ENCODE measurements around the gene MVB12B. TPM values are rescaled to one million over a fixed set of nuclear protein-coding genes. Genes with fewer than 3 reads are reported as not detected.
"Not testable (repeated sequence)": the region's sequence is repeated elsewhere in the genome, so short reads cannot be mapped to it uniquely, and the experiment has no call there.

MVB12B gene
- total RNA-seq, 2 experiments from 2014 or later, result 7.9 to 9.5 TPM

DNA sequence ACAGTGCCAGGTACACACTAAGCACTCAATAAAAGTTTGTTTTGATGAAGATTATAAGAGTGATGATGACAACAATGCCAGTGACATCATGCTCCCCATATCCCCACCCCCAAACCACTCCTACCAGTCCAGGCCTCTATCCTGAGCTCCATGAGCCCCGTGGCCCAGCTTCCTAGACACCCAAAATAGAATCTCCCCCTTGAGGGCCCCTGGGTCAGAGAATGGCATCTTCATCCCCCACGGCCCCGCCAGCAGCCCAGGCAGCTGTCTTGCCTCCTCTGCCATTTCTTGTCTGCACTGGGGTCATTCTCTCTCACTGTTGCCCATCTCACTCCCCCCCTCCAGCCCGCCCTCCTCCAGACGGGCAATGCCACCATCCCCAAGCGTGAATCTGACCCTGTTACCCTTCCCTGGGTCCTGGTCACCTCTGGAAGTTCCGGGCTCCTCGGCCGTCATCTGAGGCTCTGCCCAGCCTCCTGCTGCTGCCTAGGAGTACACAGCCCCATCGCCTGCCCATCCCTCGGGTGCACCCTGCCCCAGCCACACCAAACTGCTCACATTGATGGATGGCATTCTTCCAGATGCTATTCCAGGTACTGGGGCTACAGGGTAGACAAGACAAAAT is 210.3 kb downstream of the MVB12B start:
- H3K27ac Mint-ChIP-seq, result no peak overlapping the region
- H3K9me3 Mint-ChIP-seq, result no peaks in the 10 kb centered on the region
- H3K27me3 Mint-ChIP-seq, result peaks cover 7% of the 10 kb centered on the region
- no peaks in the 10 kb centered on the region for H3K4me1 Mint-ChIP-seq
- H3K36me3 Mint-ChIP-seq, result no peaks in the 10 kb centered on the region
- no peak for DNase-seq
- H3K4me3 Mint-ChIP-seq, result no peak overlapping the region

DNA sequence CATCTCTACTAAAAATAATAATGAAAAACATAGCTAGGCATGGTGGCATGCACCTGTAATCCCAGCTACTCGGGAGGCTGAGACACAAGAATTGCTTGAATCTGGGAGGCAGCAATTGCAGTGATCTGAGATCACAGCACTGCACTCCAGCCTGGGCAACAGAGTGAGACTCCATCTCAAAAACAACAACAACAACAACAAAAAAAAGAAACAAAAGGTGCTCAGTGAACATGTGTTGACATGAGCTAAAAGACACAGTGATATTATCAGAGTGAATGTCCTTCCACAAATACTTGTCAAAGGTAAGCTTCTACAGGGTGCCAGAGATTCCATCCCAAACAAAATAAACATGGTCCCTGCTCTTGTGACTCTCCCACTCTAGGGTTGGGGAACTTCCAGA is 211.9 kb downstream of the MVB12B start:
- H3K4me1 Mint-ChIP-seq, result no peaks in the 10 kb centered on the region
- H3K36me3 Mint-ChIP-seq, result no peaks in the 10 kb centered on the region
- no peak overlapping the region for H3K4me3 Mint-ChIP-seq
- peaks cover 7% of the 10 kb centered on the region for H3K27me3 Mint-ChIP-seq
- no peak for DNase-seq
- no peaks in the 10 kb centered on the region for H3K9me3 Mint-ChIP-seq
- H3K27ac Mint-ChIP-seq, result no peak overlapping the region

DNA sequence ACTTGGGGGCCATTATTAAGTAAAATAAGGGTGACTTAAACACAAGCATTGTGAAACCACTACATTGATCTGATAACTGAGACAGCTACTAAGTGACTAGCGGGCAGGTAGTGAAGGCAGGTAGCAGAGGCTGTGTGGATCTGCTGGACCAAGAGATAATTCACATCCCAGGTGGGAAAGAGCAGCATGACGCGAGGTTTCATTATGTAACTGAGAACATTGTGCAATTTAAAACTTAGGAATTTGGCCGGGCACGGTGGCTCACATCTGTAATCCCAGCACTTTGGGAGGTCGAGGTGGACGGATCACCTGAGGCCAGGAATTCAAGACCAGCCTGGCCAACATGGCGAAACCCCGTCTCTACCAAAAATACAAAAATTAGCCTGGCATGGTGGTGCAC is 213.8 kb downstream of the MVB12B start:
- not testable (repeated sequence) for H3K4me1 Mint-ChIP-seq, H3K27me3 Mint-ChIP-seq

DNA sequence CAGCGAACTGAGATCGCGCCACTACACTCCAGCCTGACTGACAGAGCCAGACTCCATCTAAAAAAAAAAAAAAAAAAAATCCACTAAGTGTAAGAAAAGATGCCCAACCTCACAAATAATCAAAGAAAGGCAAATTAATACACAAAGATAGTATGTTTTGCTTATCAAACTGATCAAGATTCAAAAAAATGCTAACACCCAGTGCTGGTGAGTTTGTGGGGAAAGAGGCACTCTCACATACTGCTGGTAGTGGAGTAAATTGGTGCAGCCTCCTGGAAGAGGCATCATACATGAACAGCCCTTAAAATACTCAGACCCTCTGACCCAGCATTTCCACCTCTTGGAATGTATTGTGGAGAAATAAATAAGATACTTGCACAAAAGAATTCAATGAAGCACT is 216.9 kb downstream of the MVB12B start:
- no peaks in the 10 kb centered on the region for H3K9me3 Mint-ChIP-seq
- H3K27ac Mint-ChIP-seq, result no peak overlapping the region
- H3K36me3 Mint-ChIP-seq, result no peaks in the 10 kb centered on the region
- no peak overlapping the region for H3K4me3 Mint-ChIP-seq
- no peak for DNase-seq
- peaks cover 3% of the 10 kb centered on the region for H3K27me3 Mint-ChIP-seq
- H3K4me1 Mint-ChIP-seq, result no peaks in the 10 kb centered on the region

More for the DNA sequence above, 213.8 kb downstream of the MVB12B start:
- DNase-seq, H3K36me3 Mint-ChIP-seq, H3K4me3 Mint-ChIP-seq, H3K27ac Mint-ChIP-seq, H3K9me3 Mint-ChIP-seq: not testable (repeated sequence)

DNA sequence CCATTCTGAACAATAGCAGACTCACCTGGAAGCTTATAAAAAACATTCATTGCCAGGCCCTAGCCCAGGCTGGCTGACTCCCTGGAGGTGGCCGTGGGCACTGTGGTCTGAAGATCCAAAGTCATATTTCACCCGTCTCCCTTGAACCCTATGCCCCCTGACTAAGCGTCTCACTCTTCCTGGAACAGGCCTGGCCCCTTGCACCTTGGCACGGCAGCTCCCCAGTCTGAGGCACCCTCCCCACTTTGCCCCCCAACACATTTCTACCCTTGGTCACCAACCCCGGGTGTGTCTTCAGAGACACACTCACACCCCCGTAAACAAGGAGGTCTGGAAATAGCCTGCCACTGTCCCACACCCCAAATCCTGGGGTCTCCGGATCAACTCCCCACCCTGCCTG is 218.5 kb downstream of the MVB12B start:
- Mint-ChIP-seq H3K4me1 (no peaks in the 10 kb centered on the region), H3K27ac (no peak overlapping the region), H3K27me3 (peaks cover 3% of the 10 kb centered on the region), H3K36me3 (no peaks in the 10 kb centered on the region), H3K9me3 (no peaks in the 10 kb centered on the region), H3K4me3 (no peak overlapping the region)
- DNase-seq, result no peak

DNA sequence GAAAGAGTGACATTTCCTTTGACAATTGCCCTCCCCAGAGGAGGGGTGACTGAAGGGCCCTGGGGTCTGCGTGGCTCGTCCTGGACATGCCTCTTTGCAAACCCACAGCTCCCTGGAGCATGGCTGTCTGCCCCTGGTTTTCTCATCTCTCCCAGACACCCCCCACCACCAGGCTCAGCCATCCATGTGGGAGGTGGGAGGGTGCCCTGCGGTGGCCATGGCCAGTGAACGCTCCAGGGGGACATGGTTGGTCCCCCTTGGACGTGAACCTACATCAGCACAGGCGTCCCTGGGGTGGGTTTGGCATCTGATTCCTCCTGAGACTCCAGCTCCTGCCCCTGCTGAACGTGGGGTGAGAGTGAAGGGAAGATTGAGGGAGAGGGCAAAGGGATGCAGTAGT is 219.4 kb downstream of the MVB12B start:
- Mint-ChIP-seq H3K27ac (no peak overlapping the region), H3K27me3 (no peaks in the 10 kb centered on the region), H3K4me1 (no peaks in the 10 kb centered on the region), H3K4me3 (no peak overlapping the region), H3K9me3 (no peaks in the 10 kb centered on the region), H3K36me3 (no peaks in the 10 kb centered on the region)
- no peak for DNase-seq

DNA sequence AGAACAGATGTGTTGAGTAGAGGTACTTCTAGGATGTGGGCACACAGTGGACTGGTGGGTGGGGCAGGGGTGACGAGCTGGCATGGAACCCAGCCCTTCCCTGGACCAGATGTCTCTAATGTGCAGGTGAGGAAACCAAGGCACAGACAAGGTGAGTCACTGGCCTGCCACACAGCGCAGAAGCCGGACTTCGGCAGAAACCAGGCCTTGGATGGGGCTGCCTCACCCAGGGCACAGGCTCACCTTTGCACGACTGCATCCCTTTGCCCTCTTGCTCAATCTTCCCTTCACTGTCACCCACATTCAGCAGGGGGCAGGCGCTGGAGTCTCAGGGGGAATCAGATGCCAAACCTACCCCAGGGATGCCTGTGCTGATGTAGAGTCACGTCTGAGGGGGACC is 221.7 kb downstream of the MVB12B start:
- no peaks in the 10 kb centered on the region for H3K4me1 Mint-ChIP-seq
- no peak overlapping the region for H3K4me3 Mint-ChIP-seq
- H3K36me3 Mint-ChIP-seq, result no peaks in the 10 kb centered on the region
- H3K27me3 Mint-ChIP-seq, result no peaks in the 10 kb centered on the region
- no peak for DNase-seq
- H3K9me3 Mint-ChIP-seq, result no peaks in the 10 kb centered on the region
- no peak overlapping the region for H3K27ac Mint-ChIP-seq

DNA sequence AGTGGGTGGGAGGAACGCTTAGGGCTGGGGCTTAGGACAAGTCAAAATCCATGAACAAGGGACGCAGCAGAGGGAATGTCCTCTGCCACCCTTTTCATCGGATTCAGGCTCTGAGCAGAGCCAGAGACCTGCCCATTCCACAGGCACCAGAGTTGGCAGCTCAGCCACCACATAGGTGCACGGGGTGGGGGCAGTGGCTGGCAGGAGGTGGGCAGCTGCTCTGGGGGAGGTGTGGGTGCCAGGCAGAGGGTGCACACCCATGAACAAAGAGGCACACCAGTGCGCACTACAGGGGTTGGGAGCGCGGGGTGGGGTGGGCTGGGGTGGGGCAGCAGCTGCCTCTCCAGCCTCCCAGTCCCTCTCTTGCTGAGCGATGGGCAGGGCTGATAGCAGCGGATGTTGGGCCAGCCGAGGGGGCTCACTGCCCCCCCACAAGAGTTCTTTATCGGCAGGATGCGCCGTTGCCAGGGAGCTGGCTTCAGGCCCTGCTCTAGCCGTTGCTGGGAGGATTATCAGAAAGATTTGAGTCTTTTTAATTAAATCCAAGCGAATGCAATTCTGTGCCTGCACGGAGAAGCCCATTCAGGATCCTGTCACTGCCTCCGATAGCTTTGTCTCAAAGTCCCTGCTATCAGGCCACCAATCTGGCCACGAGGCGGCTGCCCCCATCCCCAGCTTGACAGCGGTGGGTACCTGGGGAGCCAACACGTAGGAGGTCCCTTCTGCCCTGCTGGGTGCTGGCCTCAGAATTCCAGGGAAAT is 222.8 kb downstream of the MVB12B start:
- DNase-seq, result no peak
- Mint-ChIP-seq H3K27ac (no peak overlapping the region), H3K27me3 (no peaks in the 10 kb centered on the region), H3K9me3 (no peaks in the 10 kb centered on the region), H3K36me3 (no peaks in the 10 kb centered on the region), H3K4me1 (no peaks in the 10 kb centered on the region), H3K4me3 (no peak overlapping the region)

DNA sequence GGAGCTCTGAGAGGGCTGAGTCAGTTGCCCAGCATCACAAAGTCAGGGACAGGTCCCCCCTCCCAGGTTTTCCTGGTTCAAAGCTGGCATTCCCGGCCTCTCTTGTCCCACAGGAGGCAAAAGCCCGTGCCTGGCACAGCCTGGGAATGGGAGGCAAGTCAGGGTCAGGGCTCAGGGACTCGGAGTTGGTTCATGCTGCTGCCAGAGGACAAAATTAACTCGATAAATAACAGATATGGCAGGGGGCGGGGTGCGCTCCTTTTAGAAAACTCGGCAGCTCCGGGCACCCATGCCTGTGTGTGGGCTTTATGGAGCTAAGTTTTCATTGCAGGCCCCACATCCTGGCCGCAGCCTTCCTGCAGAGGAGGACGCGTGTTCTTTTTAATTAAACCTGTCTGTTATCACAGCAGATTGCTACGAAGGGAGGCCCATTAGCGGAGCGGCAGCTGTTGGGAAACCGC is 224.3 kb downstream of the MVB12B start:
- Mint-ChIP-seq H3K27me3 (no peaks in the 10 kb centered on the region), H3K9me3 (no peaks in the 10 kb centered on the region), H3K4me1 (no peaks in the 10 kb centered on the region), H3K36me3 (no peaks in the 10 kb centered on the region), H3K4me3 (no peak overlapping the region), H3K27ac (no peak overlapping the region)
- DNase-seq, result no peak

DNA sequence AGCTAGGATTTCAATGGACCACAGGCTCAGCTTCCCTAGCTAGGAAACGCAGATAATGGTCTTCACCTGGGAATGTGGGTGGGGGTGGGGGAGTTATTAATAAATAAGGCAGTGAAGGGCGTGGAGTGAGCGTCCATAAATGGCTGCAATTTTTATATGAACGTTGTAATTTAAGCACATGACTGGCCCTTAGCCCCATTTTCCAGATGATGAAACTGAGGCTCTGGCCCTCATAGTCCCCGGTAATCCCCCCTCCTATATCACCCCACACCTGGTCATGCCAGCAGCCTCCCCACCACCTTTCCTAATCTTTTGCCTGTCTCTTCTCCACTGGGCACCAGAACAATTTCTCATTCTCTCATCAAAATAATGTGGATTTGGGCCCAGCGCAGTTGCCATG is 225.2 kb downstream of the MVB12B start:
- H3K27ac Mint-ChIP-seq, result no peak overlapping the region
- no peaks in the 10 kb centered on the region for H3K9me3 Mint-ChIP-seq
- H3K4me1 Mint-ChIP-seq, result no peaks in the 10 kb centered on the region
- DNase-seq, result no peak
- H3K4me3 Mint-ChIP-seq, result no peak overlapping the region
- H3K27me3 Mint-ChIP-seq, result no peaks in the 10 kb centered on the region
- H3K36me3 Mint-ChIP-seq, result no peaks in the 10 kb centered on the region

DNA sequence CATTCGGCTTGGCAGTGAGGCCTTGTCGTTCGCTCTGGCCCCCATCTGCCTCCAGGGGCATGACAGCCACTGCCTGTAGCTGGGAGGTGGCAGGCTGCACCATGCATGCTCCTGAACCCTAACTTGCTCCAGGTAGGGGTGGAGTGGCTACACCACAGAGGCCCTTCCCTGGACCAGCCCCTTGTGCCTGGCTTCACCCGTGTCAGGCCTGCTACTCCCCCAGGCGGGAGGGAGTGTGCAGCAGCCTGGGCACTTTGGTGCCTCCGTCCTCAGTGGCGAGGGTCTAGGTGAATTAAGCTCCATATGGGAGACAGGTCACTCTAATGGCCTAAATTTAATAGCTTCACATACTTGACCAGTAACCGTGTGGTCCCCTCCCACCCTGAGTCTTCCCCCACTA is 227.7 kb downstream of the MVB12B start:
- H3K27ac Mint-ChIP-seq, result no peak overlapping the region
- H3K4me1 Mint-ChIP-seq, result no peaks in the 10 kb centered on the region
- peaks cover 14% of the 10 kb centered on the region for H3K27me3 Mint-ChIP-seq
- no peaks in the 10 kb centered on the region for H3K36me3 Mint-ChIP-seq
- H3K9me3 Mint-ChIP-seq, result no peaks in the 10 kb centered on the region
- H3K4me3 Mint-ChIP-seq, result no peak overlapping the region
- no peak for DNase-seq

DNA sequence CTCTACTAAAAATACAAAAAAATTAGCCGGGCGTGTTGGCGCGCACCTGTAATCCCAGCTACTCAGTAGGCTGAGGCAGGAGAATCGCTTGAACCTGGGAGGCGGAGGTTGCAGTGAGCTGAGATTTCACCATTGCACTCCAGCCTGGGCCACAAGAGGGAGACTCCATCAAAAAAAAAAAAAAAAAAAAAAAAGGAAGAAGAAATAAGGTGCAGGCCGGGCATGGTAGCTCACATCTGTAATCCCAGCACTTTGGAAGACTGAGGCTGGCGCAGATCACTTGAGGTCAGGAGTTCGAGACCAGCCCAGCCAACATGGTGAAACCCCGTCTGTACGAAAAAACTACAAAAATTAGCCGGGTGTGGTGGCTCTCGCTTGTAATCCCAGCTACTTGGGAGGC is 228.8 kb downstream of the MVB12B start:
- H3K4me1 Mint-ChIP-seq, H3K36me3 Mint-ChIP-seq, H3K27ac Mint-ChIP-seq, H3K4me3 Mint-ChIP-seq, H3K9me3 Mint-ChIP-seq, DNase-seq: not testable (repeated sequence)
- H3K27me3 Mint-ChIP-seq, result peaks cover 21% of the 10 kb centered on the region

Measured in activated naive CD8-positive, alpha-beta T cell treated with anti-CD3 and anti-CD28 coated beads for 36 hours (primary cell).